Sigmoid colon (tissue), 3 donors: ENCODE results near the gene XPO6.

ENCODE experiments used
- CTCF ChIP-seq, 4 experiments: fragments of 450-650 bp in 3 of 4; fragments of 200-600 bp in 1 of 4; IDR thresholded peaks; one replicate each; pipeline ENCODE4 v1.5.1; 2016 to 2019; ENCODE audit warnings: antibody characterized with exemption in 4 of 4, mild to moderate bottlenecking in 3 of 4, moderate library complexity in 2 of 4
- POLR2A ChIP-seq, 2 donors: fragments of 450-650 bp; IDR thresholded peaks; one replicate each; pipeline ENCODE4 v1.6.1; 2016; ENCODE audit warnings: antibody characterized with exemption in 2 of 2, mild to moderate bottlenecking in 2 of 2, moderate library complexity in 2 of 2

GRCh38 chr16:28208824-28209223 lies 2.9 kb downstream of the XPO6 start:
- TF ChIP-seq CTCF (IDR thresholded peaks at IDR 0.05) (no peak), POLR2A (IDR thresholded peaks at IDR 0.05) (no peak)
